Kidney (tissue), 14 donors: ENCODE results near the gene NRG3. TPM values are rescaled to one million over a fixed set of nuclear protein-coding genes. Genes with fewer than 3 reads are reported as not detected.

Source experiments
- DNase-seq, 5 donors: peaks; one replicate each; pipeline ENCODE4 v3.0.0-alpha.2; 2013 to 2020
- FAIRE-seq: peaks from 2 replicates; lab custom pipeline; 2012; peaks lifted over from hg19 to GRCh38; lab: Jason Lieb, UNC
- H3K27ac ChIP-seq, 2 donors: one replicate each; pipeline ENCODE4 v1.7.0; 2013; ENCODE audit warnings: low read depth in 2 of 2, low read length in 2 of 2, inconsistent platforms in 1 of 2
- H3K27me3 ChIP-seq: one replicate; pipeline ENCODE4 v1.7.1; 2013; ENCODE audit warnings: low read length, inconsistent platforms; ENCODE audit not compliant: control insufficient read depth, insufficient read depth
- H3K36me3 ChIP-seq, 3 donors: one replicate each; pipeline versions ENCODE4 v1.7.0 to v1.7.1; 2013; ENCODE audit warnings: low read length in 3 of 3, control low read depth in 1 of 3, inconsistent platforms in 1 of 3; ENCODE audit not compliant: insufficient read depth in 3 of 3, control insufficient read depth in 2 of 3
- H3K4me1 ChIP-seq, 3 donors: one replicate each; pipeline versions ENCODE4 v1.7.0 to v1.7.1; 2013; ENCODE audit warnings: low read length in 3 of 3, inconsistent platforms in 1 of 3, low read depth in 1 of 3; ENCODE audit not compliant: control insufficient read depth in 2 of 3, insufficient read depth in 2 of 3
- H3K4me3 ChIP-seq, 3 donors: one replicate each; pipeline versions ENCODE4 v1.7.0 to v1.8.1; 2013; ENCODE audit warnings: low read length in 3 of 3, control low read depth in 1 of 3, inconsistent platforms in 1 of 3
- H3K9ac ChIP-seq, 3 donors: one replicate each; pipeline versions ENCODE4 v1.7.0 to v1.7.1; 2013; ENCODE audit warnings: low read length in 3 of 3, control low read depth in 1 of 3, inconsistent platforms in 1 of 3
- H3K9me3 ChIP-seq, 3 donors: one replicate each; pipeline versions ENCODE4 v1.7.0 to v1.7.1; 2013; ENCODE audit warnings: low read length in 3 of 3, control low read depth in 1 of 3, inconsistent platforms in 1 of 3; ENCODE audit not compliant: control insufficient read depth in 2 of 3, insufficient read depth in 1 of 3
- CTCF ChIP-seq: IDR thresholded peaks from 3 replicates; pipeline ENCODE4 v1.5.1; 2012; ENCODE audit warnings: mild to moderate bottlenecking, moderate library complexity, borderline replicate concordance; ENCODE audit not compliant: insufficient read depth; ENCODE audit errors: extremely low read depth
- intact Hi-C: fragments of 100-400 bp; cut with DNase I; formaldehyde crosslinking; loops from one replicate; pipeline ENCODE4 v1.11.1; 2022
- polyA plus RNA-seq: library from polyadenylated mRNA; stranded (reverse); fragments of 350-450 nt; fragmentation: Illumina TruSeq; extraction: RNeasy Lipid Tissue Mini Kit (QIAGEN cat#74804); gene quantifications from one replicate; pipeline ENCODE4 v1.2.3, GENCODE V29; 2014; ENCODE audit warnings: low read depth, low replicate concordance; ENCODE audit not compliant: insufficient read depth
- total RNA-seq: library from RNA; stranded (reverse); fragmentation: NEBNext Ultra II Directional; extraction: Animal tissue kit (Norgen Biotek cat#: 25700); gene quantifications from one replicate; pipeline ENCODE4 v1.2.1, GENCODE V29; 2021
- donor health status: control.
- donor health status: control.
- donor health status: control.
- donor health status: control.
- donor health status: control.
- donor health status: DM: yes; HTN: yes; CAD: no.
- donor health status: Normal renal cell carcinoma (clear cell type).

The NRG3 gene
- total and polyA plus RNA-seq, 2 donors from 2014 or later = 0.62 to 5.4 TPM

DNA sequence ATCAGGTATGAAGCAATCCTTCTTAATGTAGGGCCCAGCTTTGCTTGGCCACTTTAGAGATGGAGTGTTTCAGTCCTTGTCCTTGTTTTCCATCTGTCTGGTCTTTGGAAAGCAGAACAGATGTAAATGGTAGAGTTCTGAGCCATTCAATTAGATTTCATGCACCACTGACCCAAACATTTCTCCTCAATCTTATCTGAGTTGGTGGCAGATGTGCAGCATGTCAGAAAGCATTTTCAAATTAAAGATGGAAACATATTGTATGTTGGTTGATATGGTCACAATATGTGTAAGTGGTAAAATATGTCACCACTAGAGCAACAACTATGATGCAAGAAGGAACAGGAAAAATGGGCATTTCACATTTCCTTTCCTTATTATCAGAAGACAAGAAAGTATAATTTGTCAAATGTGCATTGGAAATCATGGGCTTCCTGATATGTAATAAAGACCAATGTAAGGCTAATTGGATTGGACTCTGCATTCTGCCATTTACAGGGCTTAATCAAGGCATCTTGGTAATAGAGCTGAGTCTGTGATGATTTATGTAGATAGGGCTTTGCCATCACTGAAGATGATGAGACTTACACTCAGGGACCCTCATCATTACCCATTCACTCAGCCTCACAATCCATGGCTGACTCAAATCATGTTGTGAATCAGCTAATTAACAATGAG, 750.7 kb downstream of the NRG3 start:
- Histone ChIP-seq H3K9me3 (no peaks in the 10 kb centered on the region), H3K27ac (no peak overlapping the region), H3K9ac (no peak overlapping the region), H3K4me3 (no peak overlapping the region), H3K36me3 (no peaks in the 10 kb centered on the region), H3K4me1 (no peaks in the 10 kb centered on the region), H3K27me3 (no peaks in the 10 kb centered on the region)
- intact Hi-C loops = no loop called here
- no peak for TF ChIP-seq CTCF
- DNase-seq (no peak), FAIRE-seq (no peak)

DNA sequence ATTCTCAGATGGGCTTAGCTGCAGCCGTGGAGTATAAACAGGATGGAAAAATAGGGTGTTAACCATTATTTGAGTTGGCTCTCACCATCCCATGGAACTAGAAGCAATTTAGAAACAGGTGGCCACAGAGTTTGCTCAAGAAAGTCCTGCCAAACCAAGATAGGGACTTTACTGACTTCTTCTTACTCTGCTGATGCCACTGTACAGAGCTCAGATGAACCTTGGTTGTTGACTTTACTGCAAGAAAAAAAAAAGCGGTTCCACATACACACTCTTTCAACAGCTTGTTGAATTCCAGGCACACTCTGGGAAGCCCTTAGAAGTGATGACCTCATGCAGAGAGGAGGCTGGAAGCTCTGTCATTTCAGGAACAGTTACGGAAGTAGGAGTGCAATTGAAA, 753.4 kb downstream of the NRG3 start:
- H3K9ac ChIP-seq = no peak overlapping the region
- H3K27me3 ChIP-seq = no peaks in the 10 kb centered on the region
- no peak overlapping the region for H3K27ac ChIP-seq
- TF ChIP-seq CTCF = no peak
- DNase-seq = peak in 3 of 5 donors; percentile 34 to 75 (median 69)
- H3K36me3 ChIP-seq = no peaks in the 10 kb centered on the region
- H3K4me3 ChIP-seq = no peak overlapping the region
- H3K4me1 ChIP-seq = no peaks in the 10 kb centered on the region
- no peaks in the 10 kb centered on the region for H3K9me3 ChIP-seq
- intact Hi-C loops = no loop called here
- FAIRE-seq = no peak

DNA sequence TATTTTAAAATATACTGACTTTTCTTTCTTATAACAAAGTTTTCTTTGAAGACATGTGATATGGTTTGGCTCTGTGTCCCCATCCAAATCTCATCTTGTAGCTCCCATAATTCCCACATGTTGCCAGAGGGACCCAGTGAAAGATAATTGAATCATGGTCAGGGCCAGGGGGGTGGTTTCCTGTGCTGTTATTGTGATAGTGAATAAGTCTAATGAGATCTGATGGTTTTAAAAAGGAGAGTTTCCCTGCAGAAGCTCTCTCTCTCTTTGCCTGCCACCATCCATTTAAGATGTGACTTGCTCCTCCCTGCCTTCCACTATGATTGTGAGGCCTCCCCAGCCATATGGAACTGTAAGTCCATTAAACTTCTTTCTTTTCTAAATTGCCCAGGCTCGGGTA, 768.1 kb downstream of the NRG3 start:
- Histone ChIP-seq H3K4me3 (no peak overlapping the region), H3K9ac (no peak overlapping the region), H3K4me1 (no peaks in the 10 kb centered on the region), H3K27me3 (no peaks in the 10 kb centered on the region), H3K27ac (no peak overlapping the region), H3K36me3 (no peaks in the 10 kb centered on the region), H3K9me3 (no peaks in the 10 kb centered on the region)
- no peak for TF ChIP-seq CTCF
- DNase-seq (no peak), FAIRE-seq (no peak)
- intact Hi-C loops = no loop called here

GRCh38 chr10:82643601-82644000, 768.6 kb downstream of the NRG3 start:
- intact Hi-C loops = no loop called here
- no peaks in the 10 kb centered on the region for H3K27me3 ChIP-seq
- no peak overlapping the region for H3K4me3 ChIP-seq
- TF ChIP-seq CTCF = no peak
- H3K27ac ChIP-seq = no peak overlapping the region
- no peaks in the 10 kb centered on the region for H3K36me3 ChIP-seq
- DNase-seq (no peak), FAIRE-seq (no peak)
- H3K9me3 ChIP-seq = no peaks in the 10 kb centered on the region
- H3K4me1 ChIP-seq = no peaks in the 10 kb centered on the region
- H3K9ac ChIP-seq = no peak overlapping the region
